ENCODE data around the gene FRMD1.

The FRMD1 gene

GRCh38 chr6:168062346-168063289, 16.4 kb downstream of the FRMD1 start:
- DNase-seq: no peak
- no peak overlapping the region for H3K4me3 ChIP-seq (ENCODE audit: insufficient read depth in 1 of 2, low read depth in 1 of 2, low read length in 2 of 2)
- H3K14ac ChIP-seq (ENCODE audit: low read length in 2 of 2): no peak overlapping the region
- H3K79me1 ChIP-seq (replicated peaks; ENCODE audit: low read length, poor library complexity, severe bottlenecking): no peaks in the 10 kb centered on the region
- H3K4me2 ChIP-seq (ENCODE audit: low read length, poor library complexity, severe bottlenecking): no peak overlapping the region
- no peak overlapping the region for H2BK120ac ChIP-seq (ENCODE audit: low read depth, low read length)
- H3K27me3 ChIP-seq (ENCODE audit: control insufficient read depth in 1 of 2, insufficient read depth in 1 of 2, low read length in 2 of 2): peaks cover 0 to 7% of the 10 kb centered on the region in 2 experiments
- H3K18ac ChIP-seq (ENCODE audit: low read depth in 1 of 2, low read length in 2 of 2): no peak overlapping the region
- H4K91ac ChIP-seq (ENCODE audit: low read length): no peak overlapping the region
- H2AK5ac ChIP-seq (ENCODE audit: low read length, severe bottlenecking): no peak overlapping the region
- H3K23ac ChIP-seq (ENCODE audit: low read length in 2 of 2): no peak overlapping the region
- H3K4ac ChIP-seq (ENCODE audit: low read depth in 1 of 2, low read length in 2 of 2): no peak overlapping the region
- H2BK15ac ChIP-seq (ENCODE audit: low read depth, poor library complexity, severe bottlenecking): no peak overlapping the region
- H4K8ac ChIP-seq (ENCODE audit: low read length): no peak overlapping the region
- 84% methylated on average over 31 of the region's 31 CpGs for WGBS
- H3K36me3 ChIP-seq (ENCODE audit: control insufficient read depth in 1 of 2, insufficient read depth in 2 of 2, low read depth in 1 of 2, low read length in 2 of 2): no peaks in the 10 kb centered on the region
- no peak overlapping the region for H2BK12ac ChIP-seq (ENCODE audit: low read length in 2 of 2)
- no peak overlapping the region for H3K27ac ChIP-seq (ENCODE audit: low read length, poor library complexity, severe bottlenecking)
- H2BK5ac ChIP-seq (ENCODE audit: low read depth, low read length, poor library complexity, severe bottlenecking): no peak overlapping the region
- no peaks in the 10 kb centered on the region for H3K9me3 ChIP-seq (ENCODE audit: control insufficient read depth, low read length)
- H3K4me1 ChIP-seq (ENCODE audit: control insufficient read depth, insufficient read depth, low read depth, low read length): peaks cover 7% of the 10 kb centered on the region
- no peak overlapping the region for H3K9ac ChIP-seq (ENCODE audit: low read length)
- H2AFZ ChIP-seq (ENCODE audit: low read depth, low read length): no peak overlapping the region

DNA sequence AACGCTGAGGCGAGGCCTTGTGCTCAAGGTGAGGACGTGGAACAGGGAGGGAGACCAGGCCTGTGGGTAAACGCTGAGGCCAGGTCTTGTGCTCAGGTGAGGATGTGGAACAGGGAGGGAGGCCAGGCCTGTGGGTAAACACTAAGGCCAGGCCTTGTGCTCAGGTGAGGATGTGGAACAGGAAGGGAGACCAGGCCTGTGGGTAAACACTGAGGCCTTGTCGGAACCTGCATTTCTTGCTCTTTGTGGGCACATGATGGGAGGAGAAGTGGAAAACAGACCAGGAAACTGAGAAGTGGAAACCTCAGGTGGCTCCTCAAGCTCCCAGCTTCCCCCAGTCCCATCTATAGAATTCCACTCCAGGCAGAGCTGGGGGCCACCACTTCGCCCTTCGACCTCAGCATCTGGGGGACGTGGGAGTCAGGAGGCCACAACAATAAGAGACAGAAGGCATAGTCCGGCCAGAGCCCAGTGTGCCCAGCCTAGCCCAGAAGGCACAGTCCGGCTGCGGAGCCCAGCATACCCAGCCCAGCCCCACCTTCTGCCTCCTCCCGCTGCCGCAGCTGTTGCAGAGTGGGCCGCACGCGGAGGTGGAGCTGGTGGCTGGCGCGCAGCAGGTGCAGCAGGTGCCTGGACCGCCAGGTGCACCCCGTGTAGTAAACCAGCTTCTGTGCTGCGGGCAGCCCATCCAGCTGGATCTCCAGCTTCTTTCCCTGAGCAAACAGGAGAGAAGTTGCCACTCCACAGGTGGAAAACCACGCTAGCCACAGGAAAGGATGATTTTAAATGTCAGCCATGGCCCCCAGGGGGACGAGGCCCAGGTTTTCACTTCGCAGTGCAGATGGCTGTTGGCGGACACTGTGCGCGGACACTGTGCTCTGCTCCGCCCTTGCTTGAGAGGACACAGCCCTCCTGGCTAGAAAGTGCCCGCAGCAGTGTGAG, 17.5 kb downstream of the FRMD1 start:
- H2BK5ac ChIP-seq (ENCODE audit: low read depth, low read length, poor library complexity, severe bottlenecking): no peak overlapping the region
- peaks cover 7% of the 10 kb centered on the region for H3K4me1 ChIP-seq (ENCODE audit: control insufficient read depth, insufficient read depth, low read depth, low read length)
- no peak overlapping the region for H3K9ac ChIP-seq (ENCODE audit: low read length)
- no peaks in the 10 kb centered on the region for H3K9me3 ChIP-seq (ENCODE audit: control insufficient read depth, low read length)
- H3K4me3 ChIP-seq (ENCODE audit: insufficient read depth in 1 of 2, low read depth in 1 of 2, low read length in 2 of 2): no peak overlapping the region
- no peak overlapping the region for H4K8ac ChIP-seq (ENCODE audit: low read length)
- H3K36me3 ChIP-seq (ENCODE audit: control insufficient read depth in 1 of 2, insufficient read depth in 2 of 2, low read depth in 1 of 2, low read length in 2 of 2): no peaks in the 10 kb centered on the region
- no peaks in the 10 kb centered on the region for H3K79me1 ChIP-seq (replicated peaks; ENCODE audit: low read length, poor library complexity, severe bottlenecking)
- no peak overlapping the region for H2AK5ac ChIP-seq (ENCODE audit: low read length, severe bottlenecking)
- 93% methylated on average over 28 of the region's 29 CpGs for WGBS
- H3K27me3 ChIP-seq (ENCODE audit: control insufficient read depth in 1 of 2, insufficient read depth in 1 of 2, low read length in 2 of 2): peaks cover 0 to 3% of the 10 kb centered on the region in 2 experiments
- no peak overlapping the region for H2AFZ ChIP-seq (ENCODE audit: low read depth, low read length)
- H3K4me2 ChIP-seq (ENCODE audit: low read length, poor library complexity, severe bottlenecking): no peak overlapping the region
- no peak overlapping the region for H3K4ac ChIP-seq (ENCODE audit: low read depth in 1 of 2, low read length in 2 of 2)
- H4K91ac ChIP-seq (ENCODE audit: low read length): peak overlapping the region; percentile 34
- peak overlapping the region; percentile 4 for H2BK120ac ChIP-seq (ENCODE audit: low read depth, low read length)
- no peak overlapping the region for H3K27ac ChIP-seq (ENCODE audit: low read length, poor library complexity, severe bottlenecking)
- no peak overlapping the region for H2BK12ac ChIP-seq (ENCODE audit: low read length in 2 of 2)
- no peak overlapping the region for H2BK15ac ChIP-seq (ENCODE audit: low read depth, poor library complexity, severe bottlenecking)
- H3K23ac ChIP-seq (ENCODE audit: low read length in 2 of 2): no peak overlapping the region
- no peak overlapping the region for H3K18ac ChIP-seq (ENCODE audit: low read depth in 1 of 2, low read length in 2 of 2)
- no peak for DNase-seq
- H3K14ac ChIP-seq (ENCODE audit: low read length in 2 of 2): peak overlapping the region in 1 of 2 experiments; percentile 81

- H2AK5ac ChIP-seq (ENCODE audit: low read length, severe bottlenecking): no peak overlapping the region
- H3K18ac ChIP-seq (ENCODE audit: low read depth in 1 of 2, low read length in 2 of 2): peak overlapping the region; percentile 46 to 57
- peak overlapping the region in 1 of 2 experiments; percentile 45 for H2BK12ac ChIP-seq (ENCODE audit: low read length in 2 of 2)
- H3K23ac ChIP-seq (ENCODE audit: low read length in 2 of 2): no peak overlapping the region
- H3K9me3 ChIP-seq (ENCODE audit: control insufficient read depth, low read length): no peaks in the 10 kb centered on the region
- WGBS: 72% methylated on average over 12 of the region's 12 CpGs
- peak overlapping the region in 1 of 2 experiments; percentile 35 for H3K4ac ChIP-seq (ENCODE audit: low read depth in 1 of 2, low read length in 2 of 2)
- H3K4me1 ChIP-seq (ENCODE audit: control insufficient read depth, insufficient read depth, low read depth, low read length): peaks cover 7% of the 10 kb centered on the region
- H2BK120ac ChIP-seq (ENCODE audit: low read depth, low read length): no peak overlapping the region
- DNase-seq: peak; percentile 75
- no peaks in the 10 kb centered on the region for H3K79me1 ChIP-seq (replicated peaks; ENCODE audit: low read length, poor library complexity, severe bottlenecking)
- no peaks in the 10 kb centered on the region for H3K27me3 ChIP-seq (ENCODE audit: control insufficient read depth in 1 of 2, insufficient read depth in 1 of 2, low read length in 2 of 2)
- H3K4me2 ChIP-seq (ENCODE audit: low read length, poor library complexity, severe bottlenecking): no peak overlapping the region
- H2AFZ ChIP-seq (ENCODE audit: low read depth, low read length): peak overlapping the region; percentile 7
- no peak overlapping the region for H3K14ac ChIP-seq (ENCODE audit: low read length in 2 of 2)
- no peak overlapping the region for H3K27ac ChIP-seq (ENCODE audit: low read length, poor library complexity, severe bottlenecking)
- H4K8ac ChIP-seq (ENCODE audit: low read length): peak overlapping the region; percentile 87
- peak overlapping the region; percentile 67 for H4K91ac ChIP-seq (ENCODE audit: low read length)
- H3K4me3 ChIP-seq (ENCODE audit: insufficient read depth in 1 of 2, low read depth in 1 of 2, low read length in 2 of 2): no peak overlapping the region
- H3K36me3 ChIP-seq (ENCODE audit: control insufficient read depth in 1 of 2, insufficient read depth in 2 of 2, low read depth in 1 of 2, low read length in 2 of 2): no peaks in the 10 kb centered on the region
- H3K9ac ChIP-seq (ENCODE audit: low read length): no peak overlapping the region
- peak overlapping the region; percentile 12 for H2BK15ac ChIP-seq (ENCODE audit: low read depth, poor library complexity, severe bottlenecking)
- H2BK5ac ChIP-seq (ENCODE audit: low read depth, low read length, poor library complexity, severe bottlenecking): no peak overlapping the region
Measured at GRCh38 chr6:168060521-168060931, 18.5 kb downstream of the FRMD1 start.

All from mesenchymal stem cell (in vitro differentiated cells and primary cell).